ENCODE results near the gene BOK. TPM values are rescaled to one million over a fixed set of nuclear protein-coding genes. Genes with fewer than 3 reads are reported as not detected.
"Not testable (repeated sequence)": the region's sequence is repeated elsewhere in the genome, so short reads cannot be mapped to it uniquely, and the experiment has no call there.

BOK gene, protein sequence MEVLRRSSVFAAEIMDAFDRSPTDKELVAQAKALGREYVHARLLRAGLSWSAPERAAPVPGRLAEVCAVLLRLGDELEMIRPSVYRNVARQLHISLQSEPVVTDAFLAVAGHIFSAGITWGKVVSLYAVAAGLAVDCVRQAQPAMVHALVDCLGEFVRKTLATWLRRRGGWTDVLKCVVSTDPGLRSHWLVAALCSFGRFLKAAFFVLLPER
- total RNA-seq, result 10 to 100 TPM; 20.4 to 30.2 TPM
- long read RNA-seq, partial matches to known transcripts, result 20 of 24 reads
- long read RNA-seq, other reads (novel, unspliced or antisense), result 2 of 24 reads

DNA sequence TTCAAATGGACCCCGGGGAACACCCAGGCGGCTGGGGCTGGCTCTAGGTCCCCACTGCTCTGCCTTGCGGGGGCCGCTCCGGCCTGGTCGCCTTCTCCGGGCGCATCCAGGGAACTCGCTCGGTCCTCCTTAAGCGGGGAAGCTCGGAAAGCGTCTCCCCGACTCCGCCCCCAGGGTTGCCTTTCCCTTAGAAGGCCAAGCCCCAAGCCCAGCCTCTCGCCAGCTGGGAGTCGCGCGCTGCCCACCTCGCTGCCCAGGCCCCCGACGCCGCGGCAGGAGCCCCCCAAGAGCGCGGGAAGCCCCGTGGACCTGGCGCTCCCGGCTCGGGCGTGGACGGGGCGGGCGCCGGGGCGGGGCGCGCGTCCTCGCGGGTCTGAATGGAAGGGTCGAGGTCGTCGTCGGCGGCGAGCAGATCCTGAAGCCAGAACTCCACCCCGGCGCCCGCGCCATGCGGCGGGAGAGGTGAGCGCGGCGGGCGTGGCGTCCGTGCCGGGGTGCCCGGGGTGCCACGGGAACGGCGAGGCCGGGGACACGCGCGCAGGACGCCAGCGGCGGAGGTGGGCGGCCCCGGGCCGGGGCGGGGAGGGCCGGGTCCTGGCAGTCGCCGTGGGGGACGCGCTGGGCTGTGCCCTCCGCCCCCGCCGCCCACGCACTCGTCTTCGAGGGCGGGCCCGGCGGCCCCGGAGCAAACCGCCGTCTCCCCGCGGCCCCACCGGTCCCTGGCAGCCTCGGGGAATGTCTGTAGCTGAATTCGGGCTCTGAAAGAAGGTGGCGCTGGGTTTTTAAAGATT lies at the start of gene BOK:
Gene BOK, plus strand, starts transcription at position 214 of the 791 bp plus-strand sequence. CDS start 739 bp downstream, outside the sequence.
- ATAC-seq (peak; percentile 48 to 60), DNase-seq (peak; percentile 78)
- intact Hi-C loops (cut with DNase I), result no loop called here

- ATAC-seq (peak in 1 of 2 donors; percentile 1), DNase-seq (no peak)
- intact Hi-C loops (cut with DNase I), result no loop called here
Observed at GRCh38 chr2:241509155-241509784, 49.3 kb upstream of the BOK start.

DNA sequence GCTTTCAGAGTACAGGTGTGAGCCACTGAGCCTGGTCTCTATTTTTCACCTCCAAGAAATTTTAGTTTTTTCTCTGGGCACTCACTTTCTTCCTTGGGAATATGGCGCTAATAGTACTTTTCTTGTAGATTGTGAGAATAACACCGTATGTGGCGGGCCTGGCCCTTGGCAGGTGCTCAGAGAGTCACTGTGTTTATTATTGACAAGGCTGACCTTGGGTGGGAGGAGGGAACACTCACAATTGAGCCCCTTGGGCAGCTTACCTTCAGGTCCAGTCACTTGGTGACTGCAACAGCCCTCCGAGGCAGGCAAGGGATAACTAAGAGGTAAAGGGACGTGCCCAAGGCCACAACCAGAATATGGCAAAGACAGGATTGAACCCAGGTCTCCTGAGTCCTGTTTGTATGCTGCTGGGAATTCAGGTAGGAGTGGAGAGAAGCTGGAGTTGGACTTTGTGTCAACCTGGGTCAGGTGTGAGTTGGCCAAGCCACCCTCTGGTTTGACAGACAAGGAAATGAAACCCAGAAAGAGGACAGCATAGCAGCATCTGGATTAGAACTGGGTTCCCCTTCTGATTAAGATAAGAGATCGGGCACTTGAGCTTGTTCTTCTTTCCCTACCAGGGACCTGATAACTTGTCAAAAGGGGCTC lies 47.3 kb upstream of the BOK start:
- DNase-seq (no peak), ATAC-seq (no peak)
- intact Hi-C loops (cut with DNase I), result loop anchor here in 1 of 2 donors (10.0 kb wide), 1 partner anchor 94 kb away; no protein-coding TSS in a partner anchor

GRCh38 chr2:241514553-241514952 lies 44.0 kb upstream of the BOK start:
- no peak for DNase-seq
- intact Hi-C loops (cut with DNase I), result loop anchor here in 1 of 2 donors (10.0 kb wide), 1 partner anchor 90 kb away; no protein-coding TSS in a partner anchor
- no peak for ATAC-seq

GRCh38 chr2:241514986-241515737 lies 43.4 kb upstream of the BOK start:
- no peak for ATAC-seq
- no peak for DNase-seq
- intact Hi-C loops (cut with DNase I), result loop anchor here in 1 of 2 donors (10.0 kb wide), 1 partner anchor 90 kb away; no protein-coding TSS in a partner anchor

- intact Hi-C loops (cut with DNase I), result loop anchor here in 1 of 2 donors (10.0 kb wide), 1 partner anchor 88 kb away; no protein-coding TSS in a partner anchor
Observed at GRCh38 chr2:241516520-241516965, 42.0 kb upstream of the BOK start.

GRCh38 chr2:241517297-241517696 lies 41.2 kb upstream of the BOK start:
- no peak for ATAC-seq
- DNase-seq, result no peak
- intact Hi-C loops (cut with DNase I), result loop anchor here in 1 of 2 donors (10.0 kb wide), 1 partner anchor 88 kb away; no protein-coding TSS in a partner anchor

More at GRCh38 chr2:241516520-241516965, 42.0 kb upstream of the BOK start:
- DNase-seq, result no peak
- no peak for ATAC-seq

DNA sequence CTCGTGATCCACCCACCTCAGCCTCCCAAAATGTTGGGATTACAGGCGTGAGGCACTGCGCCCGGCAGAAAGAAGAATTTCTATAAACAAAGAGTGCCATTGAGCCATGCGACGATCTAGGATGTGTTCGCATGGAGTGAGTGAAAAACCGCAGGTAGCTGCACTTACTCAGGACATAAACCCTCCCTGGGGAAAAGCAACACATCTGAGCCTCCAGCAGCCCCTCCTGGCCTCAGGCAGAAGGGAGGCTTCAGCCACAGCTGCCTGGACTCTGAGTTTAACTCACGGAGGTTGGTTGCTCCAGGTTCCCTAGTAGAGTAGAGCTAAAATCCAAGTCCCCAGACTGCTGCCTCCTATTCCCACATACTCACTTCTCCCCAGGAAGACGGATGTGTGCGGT lies 38.9 kb upstream of the BOK start:
- ATAC-seq, result no peak
- no peak for DNase-seq
- intact Hi-C loops (cut with DNase I), result loop anchor here in 1 of 2 donors (10.0 kb wide), 1 partner anchor 85 kb away; no protein-coding TSS in a partner anchor

DNA sequence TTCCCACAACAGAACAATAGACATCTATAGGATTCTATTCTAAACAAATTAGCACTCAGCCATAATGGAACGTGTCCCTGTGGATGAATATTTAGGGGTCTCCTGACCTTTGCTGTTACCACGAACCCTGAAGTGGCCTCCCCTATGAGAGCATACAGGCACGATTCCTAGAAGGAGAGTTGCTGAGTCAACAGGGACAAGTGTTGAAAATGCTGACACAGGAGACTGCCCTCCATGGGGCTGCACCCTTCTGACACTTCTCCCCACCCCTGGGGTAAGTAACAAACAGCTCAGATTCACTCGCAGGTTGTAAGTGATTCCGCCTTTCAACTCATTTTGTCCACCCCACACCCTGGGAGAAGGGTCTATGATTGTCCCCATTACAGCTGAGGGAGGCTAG lies 36.1 kb upstream of the BOK start:
- ATAC-seq (no peak), DNase-seq (no peak)
- intact Hi-C loops (cut with DNase I), result no loop called here

DNA sequence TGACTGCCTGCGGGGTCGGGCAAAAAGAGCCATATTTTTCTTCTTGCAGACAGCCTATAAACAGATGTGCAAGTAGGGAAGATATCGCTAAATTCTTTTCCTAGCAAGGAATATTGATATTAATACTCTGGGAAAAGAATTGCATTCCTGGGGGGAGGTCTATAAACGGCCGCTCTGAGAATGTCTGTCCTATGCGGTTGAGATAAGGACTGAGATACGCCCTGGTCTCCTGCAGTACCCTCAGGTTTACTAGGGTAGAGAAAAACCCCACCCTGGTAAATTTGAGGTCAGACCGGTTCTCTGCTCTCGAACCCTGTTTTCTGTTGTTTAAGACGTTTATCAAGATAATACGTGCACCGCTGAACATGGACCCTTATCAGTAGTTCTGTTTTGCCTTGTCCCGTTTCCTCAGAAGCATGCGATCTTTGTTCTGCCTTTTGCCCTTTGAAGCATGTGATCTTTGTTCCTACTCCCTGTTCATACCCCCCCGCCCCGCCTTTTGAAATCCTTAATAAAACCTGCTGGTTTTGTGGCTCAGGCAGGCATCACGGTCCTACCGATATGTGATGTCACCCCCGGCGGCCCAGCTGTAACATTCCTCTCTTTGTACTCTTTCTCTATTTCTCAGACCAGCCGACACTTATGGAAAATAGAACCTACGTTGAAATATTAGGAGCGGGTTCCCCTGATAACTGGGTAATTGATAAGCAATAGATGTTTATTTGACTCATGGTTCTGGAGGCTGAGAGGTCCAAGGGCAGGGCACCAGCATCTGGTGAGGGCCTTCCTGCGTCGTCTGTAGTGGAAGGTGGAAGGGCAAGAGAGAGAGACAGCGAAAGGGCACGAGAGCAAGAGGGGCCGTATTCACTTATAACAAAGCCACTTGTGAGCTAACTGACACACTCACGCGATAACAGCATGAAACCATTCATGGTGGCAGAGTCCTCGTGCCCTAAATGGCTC lies 32.4 kb upstream of the BOK start:
- DNase-seq; intact Hi-C loops (cut with DNase I); ATAC-seq: not testable (repeated sequence)

DNA sequence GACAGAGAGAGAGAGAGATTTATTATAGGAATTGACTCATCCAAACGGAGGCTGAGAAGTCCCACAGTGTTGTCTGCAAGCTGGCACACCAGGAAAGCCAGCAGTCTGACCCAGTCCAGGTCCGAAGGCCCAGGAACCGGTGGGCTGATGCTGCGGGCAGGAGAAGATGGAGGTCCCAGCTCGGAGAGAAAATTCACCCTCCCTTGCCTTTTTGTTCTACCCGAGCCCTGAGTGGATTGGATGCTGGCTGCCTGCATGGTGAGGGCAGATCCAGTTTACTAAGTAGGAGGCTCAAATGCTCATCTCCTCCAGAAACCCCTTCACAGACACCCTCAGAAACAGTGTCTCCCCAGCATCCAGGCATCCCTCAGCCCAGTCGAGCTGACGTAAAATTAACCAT lies 28.0 kb upstream of the BOK start:
- intact Hi-C loops (cut with DNase I), result no loop called here
- no peak for DNase-seq
- ATAC-seq, result no peak

DNA sequence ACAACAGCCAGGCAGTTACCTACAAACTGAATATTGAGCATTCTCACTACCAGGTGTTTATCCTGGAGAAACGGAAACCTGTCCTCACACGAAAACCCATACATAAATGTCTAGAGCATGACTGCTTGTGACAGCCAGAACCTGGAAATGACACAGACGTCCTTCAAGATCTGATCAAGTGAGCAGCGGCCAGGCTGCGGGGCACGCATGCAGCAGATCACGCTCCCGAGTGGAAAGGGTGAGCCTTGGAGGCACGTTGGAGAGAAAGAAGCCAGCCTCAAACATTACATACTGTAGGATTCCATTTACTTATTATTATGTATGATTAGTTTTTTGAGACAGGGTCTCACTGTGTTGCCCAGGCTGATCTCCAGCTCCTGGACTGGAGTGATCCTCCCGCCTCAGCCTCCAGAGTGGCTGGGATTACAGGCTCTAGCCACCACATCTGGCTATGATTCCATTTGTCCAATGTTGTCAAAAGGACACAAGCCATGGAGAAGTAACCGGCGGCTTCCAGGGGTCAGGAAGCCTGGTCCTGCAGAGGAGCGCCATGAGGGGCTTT lies 27.3 kb upstream of the BOK start:
- DNase-seq (no peak), ATAC-seq (no peak)
- intact Hi-C loops (cut with DNase I), result no loop called here

- intact Hi-C loops (cut with DNase I), result no loop called here
- ATAC-seq (no peak), DNase-seq (no peak)
Observed at GRCh38 chr2:241532168-241532567, 26.4 kb upstream of the BOK start.

DNA sequence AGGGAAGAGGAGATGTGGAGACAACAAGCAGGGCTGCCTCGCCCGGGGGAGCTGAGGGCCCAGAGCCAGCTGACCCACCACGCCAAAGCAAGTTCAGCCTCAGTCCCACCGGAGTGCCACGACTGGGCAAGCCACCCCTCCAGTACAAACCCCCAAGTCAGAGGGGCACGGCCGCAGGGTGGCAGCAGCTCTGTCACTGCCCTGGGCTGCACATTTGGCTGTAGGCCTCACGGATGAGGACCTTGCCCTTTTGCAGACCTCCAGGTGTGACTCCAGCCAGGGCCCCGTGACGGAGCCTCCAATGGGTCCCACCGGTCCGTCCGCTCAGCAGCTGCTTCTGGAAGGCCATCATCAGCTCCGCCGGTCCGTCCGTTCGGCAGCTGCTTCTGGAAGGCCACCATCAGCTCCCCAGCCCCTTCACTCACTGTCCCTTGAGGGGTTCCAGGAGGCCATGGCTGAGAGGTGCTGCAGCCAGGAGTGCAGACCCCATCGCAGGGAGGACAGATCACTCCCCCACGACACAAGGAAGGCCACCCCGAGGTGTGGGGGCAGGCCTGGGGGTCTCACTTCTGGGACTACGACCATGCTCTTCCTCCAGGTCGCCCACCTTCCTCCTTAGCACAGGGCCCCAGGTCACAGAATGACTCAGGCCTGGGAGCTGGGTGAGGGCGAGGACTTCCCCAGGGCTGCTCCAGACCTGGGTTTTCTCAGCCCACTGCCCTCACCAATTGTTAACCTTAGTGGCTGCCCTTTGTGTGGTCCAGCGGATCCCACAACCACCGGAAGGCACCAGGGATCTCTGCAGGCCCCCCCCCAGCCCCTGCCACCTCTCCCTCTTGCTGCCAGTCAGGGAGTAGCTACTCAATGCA lies 25.6 kb upstream of the BOK start:
- no peak for ATAC-seq
- intact Hi-C loops (cut with DNase I), result no loop called here

DNA sequence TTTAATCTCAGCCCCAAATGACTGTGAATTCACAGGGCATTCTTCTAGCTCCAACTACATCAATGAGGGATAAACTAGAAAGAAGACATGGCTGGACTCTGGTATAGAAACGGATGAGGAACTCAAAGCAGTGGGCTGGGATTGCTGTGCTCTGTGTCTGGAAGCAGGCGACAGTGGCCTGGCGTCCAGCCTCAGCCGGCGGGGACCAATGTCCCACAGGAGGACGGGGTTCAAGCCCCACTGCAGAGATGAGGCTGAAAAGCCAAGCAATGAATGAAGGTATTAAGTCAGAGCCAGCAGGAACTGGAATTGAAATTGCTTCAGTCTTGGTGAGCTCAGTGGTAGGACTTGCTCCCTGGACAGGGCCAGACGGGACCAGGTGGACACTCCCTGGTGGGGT lies 24.3 kb upstream of the BOK start:
- intact Hi-C loops (cut with DNase I), result no loop called here
- no peak for DNase-seq
- no peak for ATAC-seq

More for the DNA sequence above, 25.6 kb upstream of the BOK start:
- no peak for DNase-seq

Measured in left cardiac atrium (tissue), 4 donors.